NCI-H69 (cell line): Measurements from ENCODE around the gene PPA1.
"Not testable (repeated sequence)": the region's sequence is repeated elsewhere in the genome, so short reads cannot be mapped to it uniquely, and the experiment has no call there.

Source experiments
- DNase-seq: peaks from one replicate; lab custom pipeline; 2025; lab: John Stamatoyannopoulos, UW

PPA1 gene

GRCh38 chr10:70212277-70212676 is 21.0 kb downstream of the PPA1 start:
- DNase-seq, result no peak

DNA sequence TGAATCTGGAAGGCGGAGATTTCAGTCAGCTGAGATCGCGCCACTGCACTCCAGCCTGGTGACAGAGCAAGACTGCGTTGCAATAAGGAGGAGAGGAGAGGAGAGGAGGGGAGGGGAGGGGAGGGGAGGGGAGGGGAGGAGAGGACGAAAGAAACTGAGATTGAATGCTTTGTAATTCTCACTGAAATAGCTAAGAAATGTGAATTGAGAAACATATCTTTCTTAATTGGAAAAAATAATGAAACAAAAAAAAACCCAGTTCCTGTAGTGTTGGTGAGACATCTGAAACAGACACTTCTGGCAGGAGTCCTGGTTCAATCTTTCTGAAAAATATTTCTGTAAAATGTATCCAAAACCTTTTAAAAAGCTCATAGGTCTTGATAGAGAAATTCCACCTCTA is 26.5 kb downstream of the PPA1 start:
- no peak for DNase-seq

DNA sequence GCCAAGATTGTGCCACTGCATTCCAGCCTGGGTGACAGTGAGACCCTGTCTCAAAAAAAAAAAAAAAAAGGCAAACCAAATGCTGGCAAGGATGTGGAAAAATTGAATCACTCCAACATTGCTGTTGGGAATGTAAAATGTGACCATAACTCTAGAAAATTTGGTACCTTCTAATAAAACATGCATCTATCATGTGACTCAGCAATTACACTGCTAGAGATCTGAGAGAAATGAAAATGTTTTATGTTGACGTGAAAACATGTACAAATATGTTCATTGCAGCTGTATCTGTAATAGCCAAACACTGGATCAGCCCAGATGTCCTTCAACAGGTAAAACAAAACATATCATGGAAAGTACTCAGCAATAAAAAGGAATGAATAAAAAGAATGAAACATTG is 32.1 kb downstream of the PPA1 start:
- no peak for DNase-seq

DNA sequence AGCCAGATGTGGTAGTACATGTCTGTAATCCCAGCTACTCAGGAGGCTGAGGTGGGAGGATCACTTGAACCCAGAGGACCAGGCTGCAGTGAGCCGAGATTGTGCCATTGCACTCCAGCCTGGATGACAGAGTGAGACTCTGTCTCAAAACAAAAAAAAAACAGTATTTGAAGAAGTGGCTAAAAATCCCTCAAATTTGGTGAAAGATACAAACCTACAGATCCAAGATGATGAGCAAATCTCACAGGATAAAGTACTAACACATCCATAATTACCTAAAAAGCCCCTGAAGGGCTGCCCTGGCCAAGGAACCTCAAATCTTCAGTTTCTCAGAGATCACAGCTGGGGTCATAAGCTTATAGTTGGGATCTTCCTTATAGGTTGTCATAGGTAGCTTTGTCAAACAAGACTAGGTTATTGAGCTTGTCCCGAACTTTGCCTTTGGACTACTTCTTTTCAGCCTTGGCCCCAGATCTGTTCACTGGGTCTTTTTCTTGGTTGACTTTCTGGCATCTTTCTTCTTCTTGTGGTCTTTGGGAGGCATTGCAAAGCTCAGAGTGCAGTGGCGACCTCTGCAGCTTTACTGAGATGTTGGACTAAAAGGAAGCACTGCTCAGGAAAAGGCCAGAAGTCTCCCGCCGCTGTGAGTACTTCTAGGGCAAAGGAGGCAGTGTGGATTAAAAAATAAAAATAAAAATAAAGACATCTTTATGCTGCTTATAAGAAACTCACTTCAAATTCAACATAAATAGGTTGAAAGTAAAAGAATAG is 34.3 kb downstream of the PPA1 start:
- DNase-seq, result no peak

DNA sequence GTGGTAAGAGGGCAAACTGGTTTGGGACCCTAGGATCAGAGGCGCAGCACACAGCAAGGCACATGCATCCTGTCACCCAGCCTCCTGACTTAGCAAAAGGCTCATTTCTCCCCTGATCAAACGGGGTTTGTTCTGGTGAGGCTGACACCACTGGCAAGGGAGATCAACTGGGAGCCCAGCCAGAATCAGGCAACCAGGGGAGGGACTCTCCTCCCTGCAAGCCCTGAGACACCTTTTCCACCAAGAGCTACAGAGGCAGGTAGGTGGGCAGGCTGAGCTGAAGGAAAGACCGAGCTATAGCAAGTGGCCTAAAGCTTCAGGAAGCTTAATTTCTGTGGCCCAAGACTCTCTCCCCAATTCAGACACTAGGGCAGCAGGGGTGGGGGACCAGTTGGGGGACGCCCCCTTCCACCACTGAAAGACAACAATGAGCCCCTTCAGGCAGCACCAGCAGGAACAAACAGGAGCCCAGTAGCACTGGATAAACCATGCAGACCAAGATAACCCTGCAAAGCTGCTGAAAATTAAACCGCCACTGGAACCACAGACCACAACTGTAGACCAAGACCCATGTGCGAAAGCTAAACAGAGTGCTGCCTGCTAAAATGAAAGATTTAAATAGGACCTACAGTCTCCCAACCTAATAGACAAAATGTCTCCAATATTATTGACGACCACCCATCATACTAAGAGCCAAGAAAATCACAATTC is 35.8 kb downstream of the PPA1 start:
- DNase-seq, result no peak

DNA sequence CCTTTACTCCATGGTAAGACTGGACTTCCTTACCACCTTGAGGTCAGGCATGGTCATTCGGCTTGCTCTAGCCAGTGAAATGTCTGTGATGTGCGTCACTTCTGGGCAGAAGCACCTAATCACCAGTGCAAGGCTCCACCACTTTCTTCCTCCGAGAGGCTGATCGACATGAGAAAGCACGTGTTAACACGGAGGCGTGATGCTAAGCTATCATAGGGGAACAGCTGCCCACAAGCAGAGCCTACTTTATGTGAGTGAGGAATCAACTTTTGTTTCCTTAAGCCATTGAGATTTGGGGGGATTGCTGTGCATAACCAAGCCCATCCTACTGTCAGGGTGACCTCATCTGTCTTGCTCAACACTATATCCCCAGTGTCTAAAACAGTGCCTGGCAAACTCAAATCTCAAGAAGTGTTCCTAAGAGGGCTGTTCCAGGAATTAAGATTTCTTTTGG is 39.8 kb downstream of the PPA1 start:
- DNase-seq, result no peak

DNA sequence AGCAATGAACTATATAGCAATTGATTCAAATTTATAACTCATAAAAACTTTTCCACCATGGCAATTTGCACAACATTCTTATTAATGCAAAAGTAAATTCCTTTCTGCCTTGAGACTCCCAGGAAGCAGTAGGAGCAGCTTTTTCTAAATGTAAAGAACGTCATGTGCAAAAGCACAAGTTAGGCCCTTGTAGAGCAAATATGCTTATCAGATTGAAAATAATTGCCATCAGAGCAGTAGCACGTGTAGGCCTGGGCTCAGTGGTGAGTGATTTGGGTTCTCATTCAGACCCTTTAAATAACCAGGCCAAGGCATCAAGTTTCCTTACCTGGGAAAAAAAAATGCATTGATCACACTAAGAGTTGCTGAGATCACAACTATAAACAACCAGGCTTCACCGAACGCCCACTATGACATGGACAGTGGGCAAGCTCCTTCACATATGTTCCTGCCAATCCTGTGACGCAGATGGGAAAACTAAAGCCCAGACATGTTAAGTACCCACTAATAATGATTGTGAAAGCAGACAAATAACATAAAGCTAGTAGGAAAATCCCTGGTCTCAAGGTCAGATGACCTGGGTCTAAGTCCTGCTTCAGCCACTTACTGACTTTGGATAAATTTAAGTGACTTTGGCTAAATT is 40.8 kb downstream of the PPA1 start:
- DNase-seq, result no peak

GRCh38 chr10:70191972-70192305 is 41.3 kb downstream of the PPA1 start:
- DNase-seq, result no peak

DNA sequence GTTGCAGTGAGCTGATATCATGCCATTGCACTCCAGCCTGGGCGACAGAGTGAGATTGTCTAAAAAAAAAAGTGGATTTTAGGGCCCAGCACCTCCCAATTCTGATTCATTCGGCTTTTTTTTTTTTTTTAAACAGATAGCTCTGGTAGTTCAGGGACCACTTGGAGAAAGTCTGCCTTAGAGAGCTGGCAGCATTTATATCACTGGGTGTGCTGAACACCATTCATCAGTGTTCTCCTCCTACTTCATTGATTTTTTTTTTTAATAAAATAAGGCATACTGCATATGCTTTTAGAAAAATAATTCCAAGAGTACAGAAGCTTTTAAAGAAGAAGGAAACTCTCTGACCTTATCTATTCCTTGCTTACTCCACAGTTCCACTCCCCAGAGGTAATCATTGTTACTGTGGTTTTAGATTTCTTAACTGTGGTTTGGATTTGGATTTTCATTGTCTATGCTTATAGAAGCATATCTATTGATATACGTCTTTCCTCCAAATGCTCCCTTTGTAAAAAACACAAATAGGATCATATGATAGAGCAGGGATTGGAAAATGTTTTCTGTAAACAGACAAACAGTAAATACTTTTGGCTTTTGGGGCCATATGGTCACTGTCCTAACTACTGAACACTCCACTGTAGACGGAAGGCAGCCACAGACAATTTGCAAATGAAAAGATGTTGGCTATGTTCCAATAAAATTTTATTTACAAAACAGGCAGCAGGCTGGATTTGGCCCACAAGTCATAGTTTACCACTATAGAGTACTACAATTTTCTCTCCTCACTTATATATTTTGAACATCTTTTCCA is 41.9 kb downstream of the PPA1 start:
- peak; percentile 33 for DNase-seq

DNA sequence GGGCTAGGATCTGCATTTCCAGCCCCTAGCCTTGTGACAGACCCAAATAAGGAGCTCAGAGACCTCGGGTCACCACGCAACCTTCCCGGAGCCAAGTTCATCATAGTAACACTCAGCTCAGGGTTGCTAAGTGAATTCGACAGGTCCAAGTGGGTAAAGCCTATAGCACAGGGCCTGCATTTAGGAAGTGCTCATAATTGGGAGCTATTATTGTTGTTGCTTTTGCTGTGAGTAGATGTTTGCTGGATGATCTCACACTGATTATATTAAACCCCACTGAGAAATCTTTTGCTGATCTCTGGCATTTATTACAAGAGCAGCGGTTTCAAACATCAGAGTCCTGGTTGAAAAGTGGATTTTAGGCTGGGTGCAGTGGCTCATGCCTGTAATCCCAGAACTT is 42.6 kb downstream of the PPA1 start:
- no peak for DNase-seq

- no peak for DNase-seq
These were observed 43.1 kb downstream of the PPA1 start for GRCh38 chr10:70190102-70190501.

DNA sequence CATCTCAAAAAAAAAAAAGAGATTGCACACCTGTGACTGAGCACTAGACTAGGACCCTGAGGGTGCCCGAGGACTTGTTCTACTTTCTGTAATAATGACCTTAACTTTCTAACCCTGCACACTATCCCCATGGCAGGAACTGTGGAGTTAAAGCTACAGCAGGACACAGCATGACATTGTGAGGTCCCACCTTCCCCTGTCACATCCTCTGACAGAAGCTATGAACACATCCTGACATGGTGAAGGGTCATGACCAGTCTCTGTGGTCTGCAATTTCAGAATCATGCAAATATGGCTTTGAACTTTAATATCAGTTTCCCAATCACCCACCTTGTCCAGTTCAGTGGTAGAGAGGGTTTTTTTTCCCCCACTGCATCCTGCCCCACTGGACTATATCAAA is 44.5 kb downstream of the PPA1 start:
- DNase-seq, result no peak

DNA sequence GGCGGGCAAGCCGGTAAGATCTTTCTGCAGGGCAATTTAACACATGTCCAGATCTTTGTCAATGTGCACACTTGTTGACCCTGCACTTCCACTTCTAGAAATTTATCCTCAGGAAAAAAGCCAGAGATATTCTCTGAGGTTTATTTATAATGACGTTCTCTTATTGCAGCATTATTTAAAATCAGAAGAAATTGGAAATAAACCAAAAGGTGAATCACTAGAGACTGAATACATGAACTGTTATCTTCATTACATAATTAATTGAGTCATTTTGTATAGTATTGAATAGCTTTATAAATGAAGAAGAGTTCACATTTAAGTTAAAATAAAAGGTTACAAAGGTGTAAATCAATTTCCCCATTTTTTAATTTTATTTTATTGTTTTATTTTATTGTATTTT is 46.7 kb downstream of the PPA1 start:
- DNase-seq, result no peak

- no peak for DNase-seq
These were observed 47.1 kb downstream of the PPA1 start for GRCh38 chr10:70186090-70186489.

DNA sequence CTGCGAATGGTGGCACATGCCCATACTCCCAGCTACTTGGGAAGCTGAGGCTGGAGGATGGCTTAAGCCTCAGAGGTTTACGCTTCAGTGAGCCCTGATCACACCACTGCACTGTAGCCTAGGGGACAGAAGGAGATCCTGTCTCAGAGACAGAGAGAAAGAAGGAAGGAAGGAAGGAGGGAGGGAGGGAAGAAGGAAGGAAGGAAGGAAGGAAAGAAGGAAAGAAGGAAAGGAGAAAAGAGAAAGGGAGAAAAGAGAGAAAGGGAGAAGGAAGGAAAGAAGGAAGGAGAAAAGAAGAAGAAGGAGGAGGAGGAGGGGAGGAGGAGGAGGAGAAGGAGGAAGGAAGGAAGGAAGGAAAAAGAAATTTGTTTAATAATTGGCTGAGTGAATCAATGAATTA is 49.9 kb downstream of the PPA1 start:
- no peak for DNase-seq

DNA sequence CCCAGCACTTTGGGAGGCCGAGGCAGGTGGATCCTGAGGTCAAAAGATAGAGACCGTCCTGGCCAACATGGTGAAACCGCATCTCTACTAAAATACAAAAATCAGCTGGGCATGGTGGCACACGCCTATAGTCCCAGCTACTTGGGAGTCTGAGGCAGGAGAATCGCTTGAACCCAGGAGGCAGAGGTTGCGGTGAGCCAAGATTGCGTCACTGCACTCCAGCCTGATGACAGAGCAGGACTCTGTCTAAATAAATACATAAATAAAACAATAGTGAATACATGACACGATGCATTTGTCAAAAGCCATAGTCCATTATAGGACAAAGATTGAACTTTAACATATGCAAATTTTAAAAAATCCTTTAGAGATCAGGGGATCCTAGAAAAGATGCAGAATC is 54.0 kb downstream of the PPA1 start:
- DNase-seq, result not testable (repeated sequence)

DNA sequence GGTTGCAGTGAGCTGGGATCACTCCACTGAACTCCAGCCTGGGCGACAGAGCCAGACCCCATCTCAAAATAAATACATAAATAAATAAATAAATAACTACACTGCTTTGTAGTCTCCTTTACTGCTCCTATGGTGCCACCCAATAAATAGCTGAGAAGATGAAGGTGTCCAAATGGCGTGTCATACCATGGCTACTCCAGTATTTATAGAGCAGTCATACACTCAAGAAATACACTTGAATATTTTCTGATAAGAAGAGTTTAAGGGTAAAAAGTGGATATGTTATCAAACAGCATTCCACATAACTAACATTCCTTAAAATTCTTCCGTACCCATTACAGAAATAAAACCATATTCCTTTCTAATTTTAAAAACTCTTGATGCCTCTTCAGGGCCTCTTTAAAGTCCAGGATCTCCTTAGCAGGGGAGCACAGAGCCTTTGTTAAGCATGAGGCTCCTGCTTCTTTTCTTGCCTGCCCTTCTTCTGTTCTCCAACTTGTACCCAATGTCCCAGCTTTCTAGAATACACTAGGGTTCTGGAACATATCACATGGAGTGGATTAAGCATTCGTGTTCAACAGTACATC is 55.0 kb downstream of the PPA1 start:
- DNase-seq, result no peak

- no peak for DNase-seq
These were observed 56.8 kb downstream of the PPA1 start for GRCh38 chr10:70176441-70176840.

GRCh38 chr10:70175516-70175915 is 57.7 kb downstream of the PPA1 start:
- no peak for DNase-seq

DNA sequence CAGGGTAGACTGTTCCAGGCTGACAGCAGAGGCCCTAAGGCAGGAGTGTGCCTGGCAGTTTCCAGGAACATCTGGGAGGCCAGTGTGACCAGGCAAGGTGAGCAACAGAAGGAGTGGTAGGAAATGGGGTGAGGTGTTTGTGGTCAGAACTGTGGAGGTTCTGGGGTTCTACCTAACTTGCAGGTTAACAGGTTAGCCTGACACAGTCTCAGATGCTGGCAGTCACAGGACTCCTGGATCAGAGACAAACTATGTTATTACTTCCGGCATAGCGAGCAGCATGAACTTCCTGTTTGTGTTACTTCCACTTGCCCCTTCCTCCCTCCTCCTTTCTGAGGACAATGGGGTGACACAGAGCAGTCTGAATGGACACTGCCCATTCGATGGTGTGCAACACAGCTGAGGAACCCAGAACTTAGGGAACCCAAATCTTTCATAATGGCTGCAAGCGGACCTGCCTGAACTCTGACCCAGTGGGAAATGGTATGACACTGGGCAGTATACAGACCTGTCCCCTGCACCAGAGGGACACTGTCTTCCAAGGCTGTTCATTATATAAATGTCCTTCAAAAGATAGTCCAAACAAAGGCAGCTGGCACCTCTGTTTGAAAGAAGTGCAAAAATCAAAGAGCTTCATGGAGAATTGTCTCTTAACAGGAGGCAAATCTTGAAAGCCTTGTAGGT is 59.0 kb downstream of the PPA1 start:
- DNase-seq, result peak; percentile 17

DNA sequence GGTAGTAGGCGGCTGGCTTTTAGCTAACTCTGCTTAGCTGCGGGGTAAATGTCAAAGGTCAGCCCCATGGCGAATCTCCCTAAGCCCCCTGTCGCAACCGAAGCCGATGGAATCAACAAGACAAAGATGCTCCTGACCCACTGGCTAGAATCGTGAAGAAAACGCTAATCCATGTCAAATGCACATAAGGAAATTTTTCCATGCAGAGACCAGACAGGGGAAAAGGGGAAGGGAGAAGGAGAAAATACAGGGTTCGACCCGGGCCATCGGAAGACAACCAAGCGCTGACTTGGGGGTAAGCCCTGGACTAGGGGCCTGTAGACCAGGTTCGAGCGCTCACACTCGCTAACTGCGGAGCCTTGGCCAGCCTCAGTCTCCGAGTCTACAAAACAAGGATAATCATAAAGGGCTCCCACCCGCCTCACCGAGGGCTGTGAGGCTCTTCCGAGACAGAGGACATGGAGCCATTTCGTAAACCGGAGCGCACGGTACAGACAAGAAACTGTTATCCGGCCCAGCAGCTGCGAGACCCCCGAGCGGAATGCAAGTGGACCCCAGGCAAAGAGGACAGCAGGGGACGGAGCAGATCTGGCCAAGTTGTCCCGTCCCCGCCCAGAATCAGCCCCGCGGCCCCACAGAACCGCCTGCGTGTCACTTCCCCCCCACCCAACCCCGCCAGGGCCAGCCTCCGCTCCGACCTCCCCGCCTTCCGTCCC is 63.4 kb downstream of the PPA1 start:
- peak; percentile 19 for DNase-seq
